ENCODE data around the gene TCF7L1.

Gene TCF7L1

GRCh38 chr2:85288244-85288725 lies 155.1 kb downstream of the TCF7L1 start:
- H3K9ac ChIP-seq (ENCODE audit: low read depth, low read length, poor library complexity, severe bottlenecking), result no peak overlapping the region
- H3K36me3 ChIP-seq (ENCODE audit: insufficient read depth, low read length), result no peaks in the 10 kb centered on the region
- no peaks in the 10 kb centered on the region for H3F3A ChIP-seq (ENCODE audit: low read depth)
- no peaks in the 10 kb centered on the region for H3K9me2 ChIP-seq (replicated peaks; ENCODE audit: low read depth, low read length)
- H4K20me1 ChIP-seq (ENCODE audit: insufficient read depth, low read length, poor library complexity, severe bottlenecking), result no peaks in the 10 kb centered on the region
- H3K79me2 ChIP-seq (ENCODE audit: insufficient read depth, low read length), result no peaks in the 10 kb centered on the region
- H3K9me3 ChIP-seq (ENCODE audit: insufficient read depth, low read depth, low read length), result no peaks in the 10 kb centered on the region
- H2AFZ ChIP-seq (ENCODE audit: low read length), result no peak overlapping the region
- no peak for TF ChIP-seq EZH2phosphoT487 (IDR thresholded peaks at IDR 0.05; ENCODE audit: borderline replicate concordance)
- TF ChIP-seq CTCF (conservative IDR thresholded peaks at IDR 0.05; ENCODE audit: low read length), result no peak
- H3K27me3 ChIP-seq (ENCODE audit: insufficient read depth, low read length, poor library complexity, severe bottlenecking), result no peaks in the 10 kb centered on the region
- H3K4me3 ChIP-seq (ENCODE audit: low read length, poor library complexity, severe bottlenecking), result no peak overlapping the region
- H3K4me2 ChIP-seq (ENCODE audit: low read depth, low read length, poor library complexity, severe bottlenecking), result no peak overlapping the region
- H3K4me1 ChIP-seq (ENCODE audit: insufficient read depth, low read length, poor library complexity, severe bottlenecking), result peaks cover 8% of the 10 kb centered on the region

GRCh38 chr2:85291425-85292023 lies 158.3 kb downstream of the TCF7L1 start:
- no peaks in the 10 kb centered on the region for H3K36me3 ChIP-seq (ENCODE audit: insufficient read depth, low read length)
- peak overlapping the region; percentile 92 for H2AFZ ChIP-seq (ENCODE audit: low read length)
- H3K9me3 ChIP-seq (ENCODE audit: insufficient read depth, low read depth, low read length), result no peaks in the 10 kb centered on the region
- H3K9ac ChIP-seq (ENCODE audit: low read depth, low read length, poor library complexity, severe bottlenecking), result no peak overlapping the region
- peak overlapping the region; percentile 36 for H3K4me2 ChIP-seq (ENCODE audit: low read depth, low read length, poor library complexity, severe bottlenecking)
- peaks cover 8% of the 10 kb centered on the region for H3K4me1 ChIP-seq (ENCODE audit: insufficient read depth, low read length, poor library complexity, severe bottlenecking)
- no peaks in the 10 kb centered on the region for H3F3A ChIP-seq (ENCODE audit: low read depth)
- no peak for TF ChIP-seq CTCF (conservative IDR thresholded peaks at IDR 0.05; ENCODE audit: low read length)
- H3K9me2 ChIP-seq (replicated peaks; ENCODE audit: low read depth, low read length), result no peaks in the 10 kb centered on the region
- H3K79me2 ChIP-seq (ENCODE audit: insufficient read depth, low read length), result no peaks in the 10 kb centered on the region
- no peaks in the 10 kb centered on the region for H4K20me1 ChIP-seq (ENCODE audit: insufficient read depth, low read length, poor library complexity, severe bottlenecking)
- peak overlapping the region; percentile 36 for H3K4me3 ChIP-seq (ENCODE audit: low read length, poor library complexity, severe bottlenecking)
- no peaks in the 10 kb centered on the region for H3K27me3 ChIP-seq (ENCODE audit: insufficient read depth, low read length, poor library complexity, severe bottlenecking)

- Histone ChIP-seq H3F3A (ENCODE audit: low read depth) (no peaks in the 10 kb centered on the region), H3K79me2 (ENCODE audit: insufficient read depth, low read length) (no peaks in the 10 kb centered on the region), H3K36me3 (ENCODE audit: insufficient read depth, low read length) (no peaks in the 10 kb centered on the region), H3K4me3 (ENCODE audit: low read length, poor library complexity, severe bottlenecking) (no peak overlapping the region), H3K4me2 (ENCODE audit: low read depth, low read length, poor library complexity, severe bottlenecking) (no peak overlapping the region), H3K9ac (ENCODE audit: low read depth, low read length, poor library complexity, severe bottlenecking) (no peak overlapping the region), H3K27me3 (ENCODE audit: insufficient read depth, low read length, poor library complexity, severe bottlenecking) (no peaks in the 10 kb centered on the region), H4K20me1 (ENCODE audit: insufficient read depth, low read length, poor library complexity, severe bottlenecking) (no peaks in the 10 kb centered on the region), H2AFZ (ENCODE audit: low read length) (no peak overlapping the region), H3K9me2 (replicated peaks; ENCODE audit: low read depth, low read length) (no peaks in the 10 kb centered on the region), H3K9me3 (ENCODE audit: insufficient read depth, low read depth, low read length) (no peaks in the 10 kb centered on the region), H3K4me1 (ENCODE audit: insufficient read depth, low read length, poor library complexity, severe bottlenecking) (peaks cover 4% of the 10 kb centered on the region)
- no peak for TF ChIP-seq EZH2phosphoT487 (IDR thresholded peaks at IDR 0.05; ENCODE audit: borderline replicate concordance)
- TF ChIP-seq CTCF (conservative IDR thresholded peaks at IDR 0.05; ENCODE audit: low read length), result no peak
Measured at GRCh38 chr2:85302121-85302520, 168.9 kb downstream of the TCF7L1 start.
